NCI-H146 treated with DMSO at 0.1 percent for 48 hours (cell line): ENCODE results near the gene DGAT2.

ENCODE experiments used
- DNase-seq: peaks from one replicate; lab custom pipeline; 2025; ENCODE audit not compliant: unreplicated experiment; lab: John Stamatoyannopoulos, UW

Gene DGAT2

DNA sequence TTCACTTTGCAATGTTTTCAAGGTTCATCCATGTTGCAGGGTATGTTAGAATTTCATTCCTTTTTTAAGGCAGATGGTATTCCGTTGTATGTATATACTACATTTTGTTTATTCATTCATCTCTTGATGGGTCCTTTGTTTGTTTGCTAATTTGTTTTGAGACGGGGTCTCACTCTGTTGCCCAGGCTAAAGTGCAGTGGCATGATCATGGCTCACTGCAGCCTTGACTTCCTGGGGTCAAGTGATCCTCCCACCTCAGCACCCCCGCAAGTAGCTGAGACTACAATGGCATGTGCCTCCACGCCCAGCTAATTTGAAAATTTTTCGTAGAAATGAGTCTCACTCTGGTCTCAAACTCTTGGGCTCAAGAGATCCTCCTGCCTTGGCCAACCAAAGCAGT lies 52.6 kb downstream of the DGAT2 start:
- DNase-seq = no peak

DNA sequence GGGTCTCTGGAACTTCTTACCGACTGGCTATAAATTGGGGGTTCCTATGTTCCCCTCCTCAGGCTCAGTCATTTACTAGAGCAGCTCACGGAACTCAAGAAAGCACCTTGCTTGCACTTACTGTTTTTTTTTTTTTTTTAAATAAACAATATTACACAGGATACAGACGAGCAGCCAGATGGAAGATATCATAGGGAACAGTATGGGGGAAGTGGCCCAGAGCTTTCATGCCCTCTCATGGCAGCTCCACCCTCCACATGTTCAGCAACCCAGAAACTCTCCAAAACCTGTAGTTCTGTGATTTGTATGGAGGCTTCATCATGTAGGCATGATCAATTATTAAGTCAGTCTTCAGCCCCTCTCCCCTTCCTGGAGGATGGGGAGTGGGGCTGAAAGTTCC lies 54.0 kb downstream of the DGAT2 start:
- no peak for DNase-seq

DNA sequence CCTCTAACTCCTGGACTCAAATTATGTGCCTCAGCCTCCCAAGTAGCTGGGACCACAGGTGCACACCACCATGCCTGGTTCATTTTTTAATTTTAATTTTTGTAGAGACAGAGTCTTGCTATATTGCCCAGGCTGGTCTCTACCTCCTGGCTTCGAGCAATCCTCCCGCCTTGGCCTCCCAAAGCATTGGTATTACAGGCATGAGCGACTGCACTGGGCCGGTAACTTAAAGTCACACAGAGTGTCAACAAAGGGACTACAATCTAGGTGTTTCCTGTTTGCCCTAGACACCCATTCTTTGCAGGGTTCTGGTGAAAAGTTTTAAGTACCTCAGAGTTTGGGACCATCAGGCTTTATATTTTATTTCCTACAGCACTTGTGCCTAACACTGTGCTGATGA lies 54.8 kb downstream of the DGAT2 start:
- no peak for DNase-seq

- no peak for DNase-seq
Observed at GRCh38 chr11:75823946-75824345, 55.4 kb downstream of the DGAT2 start.

GRCh38 chr11:75826461-75827230 lies 58.1 kb downstream of the DGAT2 start:
- DNase-seq = no peak

DNA sequence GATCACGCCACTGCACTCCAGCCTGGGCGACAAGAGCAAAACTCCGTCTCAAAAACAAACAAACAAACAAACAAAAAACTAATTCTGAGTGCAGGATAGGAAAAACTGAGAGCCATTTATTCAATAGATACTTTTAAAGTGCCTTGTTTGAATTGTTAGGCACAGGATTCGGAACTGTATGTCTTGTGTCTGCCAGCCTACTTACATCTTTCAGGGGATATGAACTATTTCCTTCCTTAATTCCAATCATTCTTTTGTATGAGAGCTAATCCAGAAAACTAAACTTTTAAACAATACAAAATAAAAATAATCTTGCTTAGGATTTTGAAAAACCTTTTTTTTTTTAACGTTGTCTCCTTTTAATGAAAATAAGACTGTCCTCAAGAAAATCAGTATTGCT lies 59.0 kb downstream of the DGAT2 start:
- no peak for DNase-seq

DNA sequence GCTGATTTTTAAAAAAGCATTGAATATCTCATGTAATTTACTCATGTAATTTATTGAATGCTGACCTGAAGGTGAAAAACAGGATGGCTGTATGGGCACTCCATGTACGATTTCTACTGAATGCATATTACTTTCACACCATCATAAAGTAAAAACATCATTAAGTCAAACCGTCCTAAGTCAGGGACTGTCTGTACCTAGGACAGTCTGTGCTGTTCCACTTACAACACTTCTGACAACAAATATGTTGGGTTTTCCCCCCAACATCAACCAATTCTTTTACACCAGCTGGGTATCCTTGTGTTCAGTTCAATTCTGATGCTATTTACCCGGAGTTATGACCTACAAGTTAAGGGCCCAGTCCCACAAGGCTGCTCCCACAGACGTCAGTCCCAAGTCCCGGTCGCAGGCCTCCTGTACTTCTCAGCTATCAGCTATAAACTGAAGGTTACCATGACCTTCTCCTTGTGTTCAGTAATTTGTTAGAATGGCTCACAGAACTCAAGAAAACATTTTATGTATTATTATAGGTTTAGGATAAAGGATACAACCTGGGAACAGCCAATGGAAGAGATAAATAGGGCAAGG lies 63.4 kb downstream of the DGAT2 start:
- DNase-seq = no peak

DNA sequence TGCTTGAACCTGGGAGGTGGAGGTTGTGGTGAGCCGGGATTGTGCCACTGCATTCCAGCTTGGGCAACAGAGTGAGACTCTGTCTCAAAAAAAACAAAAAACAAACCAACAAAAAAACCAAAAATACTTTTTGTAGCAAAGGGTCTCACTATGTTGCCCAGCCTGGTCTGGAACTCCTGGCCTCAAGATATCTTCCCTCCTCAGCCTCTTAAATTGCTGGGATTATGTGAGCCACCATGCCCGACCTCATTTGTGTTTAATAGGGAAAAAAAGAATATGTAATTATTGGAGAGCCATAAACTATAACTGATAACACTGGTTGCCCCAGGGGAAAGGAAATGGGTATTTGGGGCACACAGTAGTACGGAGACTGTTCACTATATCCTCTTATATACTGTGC lies 66.2 kb downstream of the DGAT2 start:
- DNase-seq = no peak

GRCh38 chr11:75836417-75836816 lies 67.8 kb downstream of the DGAT2 start:
- no peak for DNase-seq

- no peak for DNase-seq
Observed at GRCh38 chr11:75839851-75840250, 71.3 kb downstream of the DGAT2 start.

DNA sequence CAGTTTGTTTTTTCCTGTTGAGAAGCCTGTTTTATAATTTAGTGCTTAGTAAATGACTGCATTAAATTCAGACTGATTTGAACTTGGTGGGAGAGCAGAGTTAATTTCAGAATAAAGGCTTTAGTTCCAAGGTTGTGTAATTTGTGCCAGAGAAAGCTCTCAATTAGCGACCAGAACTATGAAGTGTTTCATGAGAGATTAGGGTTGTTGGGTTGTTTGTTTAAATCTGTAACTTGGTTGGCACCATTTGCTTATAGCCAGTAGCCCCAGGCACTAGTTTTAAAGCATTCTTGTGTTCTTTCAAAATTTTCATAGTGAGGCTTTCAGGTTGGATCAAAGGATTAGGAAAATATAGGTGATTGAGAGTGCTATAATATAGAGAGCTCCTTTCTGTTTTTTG lies 71.9 kb downstream of the DGAT2 start:
- DNase-seq = no peak

DNA sequence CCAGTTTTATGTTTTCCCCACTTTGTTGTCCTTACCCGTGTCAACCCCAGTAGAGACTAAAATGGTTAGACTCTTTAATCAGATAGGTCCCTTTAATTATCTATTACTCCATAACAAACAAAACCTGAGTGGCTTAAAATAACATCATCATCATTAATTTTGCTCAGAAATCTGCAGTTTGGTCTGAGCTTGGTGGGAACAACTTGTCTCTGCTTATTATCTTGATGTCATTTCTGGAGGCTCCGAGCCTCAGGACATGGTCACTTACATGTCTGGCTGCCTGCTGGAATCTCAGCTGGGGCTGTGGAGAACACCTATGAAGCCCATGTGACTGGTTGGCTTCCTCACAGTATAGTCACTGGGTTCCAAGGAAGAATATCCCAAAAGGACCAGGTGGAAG lies 73.2 kb downstream of the DGAT2 start:
- DNase-seq = no peak

DNA sequence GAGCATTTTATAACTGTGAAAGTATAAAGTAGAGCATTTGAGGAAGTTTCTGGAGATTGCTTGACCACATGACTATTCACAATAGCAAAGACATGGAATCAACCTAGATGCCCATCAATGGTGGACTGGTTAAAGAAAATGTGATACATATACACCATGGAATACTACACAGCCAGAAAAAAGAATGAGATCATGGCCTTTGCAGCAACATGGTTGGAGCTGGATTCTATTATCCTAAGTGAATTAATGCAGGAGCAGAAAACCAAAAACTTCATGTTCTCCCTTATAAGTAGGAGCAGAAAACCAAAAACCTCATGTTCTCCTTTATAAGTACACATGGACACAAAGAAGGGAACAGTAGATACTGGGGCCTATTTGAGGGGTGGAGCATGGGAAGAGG lies 76.7 kb downstream of the DGAT2 start:
- no peak for DNase-seq

- no peak for DNase-seq
Observed at GRCh38 chr11:75849894-75850293, 81.3 kb downstream of the DGAT2 start.

DNA sequence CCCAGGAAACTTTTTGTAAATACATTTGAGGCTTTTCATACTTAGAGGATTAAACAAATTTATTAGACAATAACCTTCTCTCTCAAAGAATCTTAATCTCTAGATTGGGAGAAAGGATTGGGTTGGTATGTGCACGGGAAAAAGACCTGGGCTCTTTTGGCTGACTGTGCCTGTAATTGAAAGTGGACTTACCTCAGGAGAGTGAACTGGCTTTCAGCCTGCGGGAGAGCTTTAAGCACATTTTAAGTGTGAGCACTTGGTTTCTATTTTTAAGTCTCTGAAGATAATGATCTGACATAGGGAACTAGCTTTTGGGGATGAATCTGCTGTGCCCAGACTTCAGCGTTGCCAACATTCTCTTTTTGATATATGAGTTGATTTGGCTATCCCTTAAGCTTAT lies 82.2 kb downstream of the DGAT2 start:
- DNase-seq = no peak
